H9 (cell line): Measurements from ENCODE around the gene PRR20G. TPM values are rescaled to one million over a fixed set of nuclear protein-coding genes. Genes with fewer than 3 reads are reported as not detected.
A peak's percentile ranks its signal among the peaks of the same experiment; 100 is the strongest.

ENCODE experiments used
- DNase-seq: peaks from one replicate; pipeline ENCODE4 v3.0.0-alpha.2; 2017
- H2AFZ ChIP-seq: one replicate; pipeline ENCODE4 v1.6.1; 2013; ENCODE audit warnings: mild to moderate bottlenecking, low read length, control low read depth, moderate library complexity
- H2AK5ac ChIP-seq: 2 replicates; pipeline ENCODE4 v1.6.1; 2013; ENCODE audit warnings: low read length, control low read depth, mixed read lengths; ENCODE audit not compliant: insufficient read length
- H2BK120ac ChIP-seq: one replicate; pipeline ENCODE4 v1.6.1; 2013; ENCODE audit warnings: low read depth, mild to moderate bottlenecking, low read length, control low read depth, inconsistent platforms; ENCODE audit not compliant: poor library complexity, severe bottlenecking
- H2BK12ac ChIP-seq: 2 replicates; pipeline ENCODE4 v1.6.1; 2013; ENCODE audit warnings: low read length, control low read depth, mixed read lengths, low read depth; ENCODE audit not compliant: insufficient read length
- H2BK15ac ChIP-seq: 2 replicates; pipeline ENCODE4 v1.6.1; 2013; ENCODE audit warnings: low read depth, low read length, control low read depth
- H2BK20ac ChIP-seq: one replicate; pipeline ENCODE4 v1.6.1; 2013; ENCODE audit warnings: low read depth, mild to moderate bottlenecking, low read length, control low read depth, inconsistent platforms; ENCODE audit not compliant: poor library complexity, severe bottlenecking
- H2BK5ac ChIP-seq: 2 replicates; pipeline ENCODE4 v1.6.1; 2013; ENCODE audit warnings: low read length, control low read depth, mixed read lengths; ENCODE audit not compliant: insufficient read length
- H3K14ac ChIP-seq: 2 replicates; pipeline ENCODE4 v1.6.1; 2013; ENCODE audit warnings: low read length, control low read depth; ENCODE audit not compliant: insufficient read depth
- H3K18ac ChIP-seq: 2 replicates; pipeline ENCODE4 v1.6.1; 2013; ENCODE audit warnings: low read depth, mild to moderate bottlenecking, mixed read lengths, low read length, control low read depth; ENCODE audit not compliant: insufficient read length
- H3K23ac ChIP-seq: 2 replicates; pipeline ENCODE4 v1.6.1; 2013; ENCODE audit warnings: low read length, control low read depth, mixed read lengths, low read depth; ENCODE audit not compliant: insufficient read length
- H3K23me2 ChIP-seq: 2 replicates; pipeline ENCODE4 v1.6.1; 2013; ENCODE audit warnings: low read depth, mild to moderate bottlenecking, mixed read lengths, low read length, control low read depth; ENCODE audit not compliant: insufficient read length, poor library complexity, severe bottlenecking
- H3K27ac ChIP-seq: 2 replicates; pipeline ENCODE4 v1.5.1; 2013; ENCODE audit warnings: low read length, control low read depth, mixed read lengths, low read depth; ENCODE audit not compliant: insufficient read length
- H3K27me3 ChIP-seq: 2 replicates; pipeline ENCODE4 v1.6.1; 2013; ENCODE audit warnings: low read length, control low read depth, inconsistent platforms; ENCODE audit not compliant: insufficient read depth
- H3K4ac ChIP-seq: 2 replicates; pipeline ENCODE4 v1.6.1; 2013; ENCODE audit warnings: low read depth, mild to moderate bottlenecking, control low read depth, inconsistent platforms, low read length, moderate library complexity
- H3K4me1 ChIP-seq: 2 replicates; pipeline ENCODE4 v1.6.1; 2013; ENCODE audit warnings: low read length, control low read depth, inconsistent platforms; ENCODE audit not compliant: insufficient read depth
- H3K4me2 ChIP-seq: 2 replicates; pipeline ENCODE4 v1.6.1; 2013; ENCODE audit warnings: low read length, control low read depth, mixed read lengths; ENCODE audit not compliant: insufficient read length, insufficient read depth
- H3K56ac ChIP-seq: 2 replicates; pipeline ENCODE4 v1.6.1; 2013; ENCODE audit warnings: low read depth, mild to moderate bottlenecking, mixed read lengths, low read length, control low read depth; ENCODE audit not compliant: insufficient read length
- H3K79me1 ChIP-seq: 2 replicates; pipeline ENCODE4 v1.6.1; 2013; ENCODE audit warnings: low read depth, mild to moderate bottlenecking, moderate library complexity, low read length, control low read depth, inconsistent platforms; ENCODE audit not compliant: insufficient read depth, poor library complexity, severe bottlenecking
- H3K79me2 ChIP-seq: 2 replicates; pipeline ENCODE4 v1.6.1; 2013; ENCODE audit warnings: low read length, control low read depth, inconsistent platforms; ENCODE audit not compliant: insufficient read depth
- H3K9ac ChIP-seq: 2 replicates; pipeline ENCODE4 v1.6.1; 2013; ENCODE audit warnings: low read length, control low read depth, mixed read lengths; ENCODE audit not compliant: insufficient read length; ENCODE audit errors: extremely low read depth
- H3K9me3 ChIP-seq: one replicate; pipeline ENCODE4 v1.6.1; 2013; ENCODE audit warnings: low read depth, low read length, inconsistent platforms; ENCODE audit not compliant: control insufficient read depth
- H3T11ph ChIP-seq: one replicate; pipeline ENCODE4 v1.6.1; 2013; ENCODE audit warnings: mild to moderate bottlenecking, low read length, control low read depth, inconsistent platforms
- H4K20me1 ChIP-seq: one replicate; pipeline ENCODE4 v1.6.1; 2013; ENCODE audit not compliant: control insufficient read depth, insufficient read length, insufficient read depth
- H4K5ac ChIP-seq: 2 replicates; pipeline ENCODE4 v1.6.1; 2013; ENCODE audit warnings: low read depth, mild to moderate bottlenecking, mixed read lengths, low read length, control low read depth; ENCODE audit not compliant: insufficient read length
- H4K8ac ChIP-seq: replicated peaks from 2 replicates; pipeline ENCODE4 v1.6.1; 2013; ENCODE audit warnings: low read length, control low read depth, mixed read lengths, low read depth; ENCODE audit not compliant: insufficient read length
- H4K91ac ChIP-seq: 2 replicates; pipeline ENCODE4 v1.6.1; 2013; ENCODE audit warnings: low read depth, mild to moderate bottlenecking, moderate library complexity, mixed read lengths, low read length, control low read depth; ENCODE audit not compliant: insufficient read length
- H3K27ac Mint-ChIP-seq, 3 experiments: 2 replicates in 2 of 3; 3 replicates in 1 of 3; pipeline ENCODE4 v1.8.0; 2020 to 2021; ENCODE audit warnings: mixed read lengths in 3 of 3, mild to moderate bottlenecking in 1 of 3, moderate library complexity in 1 of 3
- H3K27me3 Mint-ChIP-seq: 2 replicates; pipeline ENCODE4 v1.8.0; 2021; ENCODE audit warnings: low read depth, mild to moderate bottlenecking, moderate library complexity, mixed read lengths
- H3K36me3 Mint-ChIP-seq, 3 experiments: 2 replicates in 2 of 3; 3 replicates in 1 of 3; pipeline ENCODE4 v1.8.0; 2020 to 2021; ENCODE audit warnings: low read depth in 3 of 3, mixed read lengths in 3 of 3; ENCODE audit not compliant: insufficient read depth in 1 of 3
- H3K4me1 Mint-ChIP-seq, 2 experiments: 2 replicates each; pipeline ENCODE4 v1.8.0; 2020; ENCODE audit warnings: mixed read lengths in 2 of 2
- H3K4me3 Mint-ChIP-seq, 2 experiments: 2 replicates in 1 of 2; 3 replicates in 1 of 2; pipeline ENCODE4 v1.8.0; 2020 to 2021; ENCODE audit warnings: mild to moderate bottlenecking in 2 of 2, mixed read lengths in 2 of 2, moderate library complexity in 1 of 2
- H3K9me3 Mint-ChIP-seq, 2 experiments: 2 replicates in 1 of 2; 3 replicates in 1 of 2; pipeline ENCODE4 v1.8.0; 2020; ENCODE audit warnings: mild to moderate bottlenecking in 2 of 2, mixed read lengths in 2 of 2, moderate library complexity in 1 of 2
- WGBS: extraction: QIAGEN DNeasy Blood & Tissue Kit; methylation state at CpG from one replicate; pipeline ENCODE4 v1.1.7; 2013; ENCODE audit warnings: missing lambda C conversion rate, low lambda C conversion rate, mixed read lengths; ENCODE audit not compliant: insufficient read length; ENCODE audit errors: extremely low coverage; 5-methylcytosine and 5-hydroxymethylcytosine counted together
- total RNA-seq: library from RNA; stranded (reverse); gene quantifications from 2 replicates; pipeline ENCODE4 v1.2.1, GENCODE V29; 2021
- TF ChIP-seq, protein P1 (sequence below): fragments of 200-600 bp; sonication (generic); conservative IDR thresholded peaks from 3 replicates; pipeline ENCODE4 v1.8.0; 2021; ENCODE audit warnings: antibody characterized with exemption, mild to moderate bottlenecking

PRR20G gene
- total RNA-seq, 1 experiment from 2014 or later = 0.35 TPM

DNA sequence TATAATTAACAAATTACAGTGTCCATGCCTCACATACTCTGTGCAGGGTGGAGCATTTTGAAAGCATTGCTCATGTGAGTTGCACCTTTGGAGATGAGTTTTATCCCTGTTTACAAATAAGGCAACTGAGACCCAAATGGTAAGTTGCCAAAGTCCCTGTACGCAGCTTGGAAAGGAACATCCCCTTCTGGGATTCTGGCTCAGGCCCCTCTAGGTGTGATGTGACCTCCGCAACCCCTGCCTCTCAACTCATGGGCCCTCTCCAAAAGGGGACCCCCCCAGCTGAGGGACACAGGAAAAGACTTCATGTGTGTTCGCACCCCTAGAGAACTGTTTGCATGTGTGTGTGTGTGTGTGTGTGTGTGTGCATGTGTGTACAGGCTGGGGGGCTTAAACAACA, 25.3 kb downstream of the PRR20G start:
- Histone ChIP-seq H3K14ac (no peak overlapping the region), H4K5ac (no peak overlapping the region), H3K27ac (no peak overlapping the region), H3T11ph (no peak overlapping the region), H2AFZ (no peak overlapping the region), H2BK20ac (no peak overlapping the region), H3K18ac (no peak overlapping the region), H2BK15ac (no peak overlapping the region), H3K23me2 (no peaks in the 10 kb centered on the region), H3K9ac (no peak overlapping the region), H2BK12ac (no peak overlapping the region), H4K91ac (no peak overlapping the region), H4K20me1 (no peaks in the 10 kb centered on the region), H3K4ac (no peak overlapping the region), H3K79me1 (no peaks in the 10 kb centered on the region), H3K27me3 (no peaks in the 10 kb centered on the region), H2BK120ac (no peak overlapping the region), H2BK5ac (no peak overlapping the region), H3K4me2 (no peak overlapping the region), H3K4me1 (no peaks in the 10 kb centered on the region), H3K79me2 (no peaks in the 10 kb centered on the region), H4K8ac (no peak overlapping the region), H3K9me3 (no peaks in the 10 kb centered on the region), H2AK5ac (no peak overlapping the region), H3K23ac (no peak overlapping the region), H3K56ac (no peak overlapping the region)
- Mint-ChIP-seq H3K27ac (peak overlapping the region in 1 of 3 experiments; percentile 27; a peak in 1 of 7 replicates), H3K4me3 (no peak overlapping the region), H3K27me3 (peaks cover 16% of the 10 kb centered on the region), H3K4me1 (peaks cover 0 to 4% of the 10 kb centered on the region in 2 experiments; a peak in 2 of 4 replicates), H3K9me3 (0 out of 5 replicates have a peak, but pooled peaks cover 0 to 4% of the 10 kb centered on the region in 2 experiments), H3K36me3 (no peaks in the 10 kb centered on the region; a peak in 1 of 7 replicates)
- no peak for DNase-seq
- TF ChIP-seq, protein P1, sequence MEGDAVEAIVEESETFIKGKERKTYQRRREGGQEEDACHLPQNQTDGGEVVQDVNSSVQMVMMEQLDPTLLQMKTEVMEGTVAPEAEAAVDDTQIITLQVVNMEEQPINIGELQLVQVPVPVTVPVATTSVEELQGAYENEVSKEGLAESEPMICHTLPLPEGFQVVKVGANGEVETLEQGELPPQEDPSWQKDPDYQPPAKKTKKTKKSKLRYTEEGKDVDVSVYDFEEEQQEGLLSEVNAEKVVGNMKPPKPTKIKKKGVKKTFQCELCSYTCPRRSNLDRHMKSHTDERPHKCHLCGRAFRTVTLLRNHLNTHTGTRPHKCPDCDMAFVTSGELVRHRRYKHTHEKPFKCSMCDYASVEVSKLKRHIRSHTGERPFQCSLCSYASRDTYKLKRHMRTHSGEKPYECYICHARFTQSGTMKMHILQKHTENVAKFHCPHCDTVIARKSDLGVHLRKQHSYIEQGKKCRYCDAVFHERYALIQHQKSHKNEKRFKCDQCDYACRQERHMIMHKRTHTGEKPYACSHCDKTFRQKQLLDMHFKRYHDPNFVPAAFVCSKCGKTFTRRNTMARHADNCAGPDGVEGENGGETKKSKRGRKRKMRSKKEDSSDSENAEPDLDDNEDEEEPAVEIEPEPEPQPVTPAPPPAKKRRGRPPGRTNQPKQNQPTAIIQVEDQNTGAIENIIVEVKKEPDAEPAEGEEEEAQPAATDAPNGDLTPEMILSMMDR = no peak
- no CpG with 5 or more reads among the region's 3 CpGs for WGBS
